Activated T-helper 1 cell treated with Interleukin-2 at 50 U/mL for 16 hours (primary cell): Measurements from ENCODE around the gene TMCC3.
"Not testable (repeated sequence)": the region's sequence is repeated elsewhere in the genome, so short reads cannot be mapped to it uniquely, and the experiment has no call there.

Source experiments
- DNase-seq: peaks from one replicate; pipeline ENCODE4 v3.0.0-alpha.2; 2020; ENCODE audit warnings: low read depth

TMCC3 gene

GRCh38 chr12:94650143-94651056 lies at the start of gene TMCC3:
TMCC3 (minus strand) TSS chr12:94650557; CDS start chr12:94650430, 127 bp downstream.
- no peak for DNase-seq

GRCh38 chr12:94699801-94700200 lies 49.4 kb upstream of the TMCC3 start:
- no peak for DNase-seq

GRCh38 chr12:94698578-94698977 lies 48.2 kb upstream of the TMCC3 start:
- no peak for DNase-seq

GRCh38 chr12:94697631-94698030 lies 47.3 kb upstream of the TMCC3 start:
- DNase-seq = no peak

GRCh38 chr12:94694732-94695131 lies 44.4 kb upstream of the TMCC3 start:
- DNase-seq = no peak

- not testable (repeated sequence) for DNase-seq
These were observed 42.5 kb upstream of the TMCC3 start for GRCh38 chr12:94692826-94693225.

- DNase-seq = no peak
These were observed 39.9 kb upstream of the TMCC3 start for GRCh38 chr12:94690198-94690771.

- no peak for DNase-seq
These were observed 39.3 kb upstream of the TMCC3 start for GRCh38 chr12:94689646-94690036.

- DNase-seq = no peak
These were observed 38.8 kb upstream of the TMCC3 start for GRCh38 chr12:94689002-94689645.

GRCh38 chr12:94687891-94688290 lies 37.5 kb upstream of the TMCC3 start:
- DNase-seq = no peak

- no peak for DNase-seq
These were observed 36.7 kb upstream of the TMCC3 start for GRCh38 chr12:94686834-94687628.

- no peak for DNase-seq
These were observed 34.2 kb upstream of the TMCC3 start for GRCh38 chr12:94684416-94685142.

GRCh38 chr12:94679554-94680195 lies 29.3 kb upstream of the TMCC3 start:
- no peak for DNase-seq

GRCh38 chr12:94678849-94679248 lies 28.5 kb upstream of the TMCC3 start:
- no peak for DNase-seq

GRCh38 chr12:94678379-94678778 lies 28.0 kb upstream of the TMCC3 start:
- no peak for DNase-seq

GRCh38 chr12:94677778-94678177 lies 27.4 kb upstream of the TMCC3 start:
- no peak for DNase-seq

GRCh38 chr12:94676922-94677321 lies 26.6 kb upstream of the TMCC3 start:
- no peak for DNase-seq

GRCh38 chr12:94676031-94676641 lies 25.8 kb upstream of the TMCC3 start:
- DNase-seq = no peak

GRCh38 chr12:94674835-94675234 lies 24.5 kb upstream of the TMCC3 start:
- no peak for DNase-seq

GRCh38 chr12:94674051-94674451 lies 23.7 kb upstream of the TMCC3 start:
- DNase-seq = no peak

GRCh38 chr12:94673496-94673895 lies 23.1 kb upstream of the TMCC3 start:
- no peak for DNase-seq
